Loucy (cell line): Measurements from ENCODE around the gene PLXDC1.
A peak's percentile ranks its signal among the peaks of the same experiment; 100 is the strongest.

Experiments used
- H2AFZ ChIP-seq: fragments of 200-600 bp; sonication (generic); 2 replicates; pipeline ENCODE4 v1.6.0; 2016; ENCODE audit warnings: antibody characterized with exemption, mild to moderate bottlenecking, low read length, moderate library complexity
- H3F3A ChIP-seq: fragments of 200-600 bp; 2 replicates; pipeline ENCODE4 v1.6.0; 2016; ENCODE audit warnings: antibody characterized with exemption, low read depth, mild to moderate bottlenecking
- H3K27me3 ChIP-seq: fragments of 200-600 bp; sonication (generic); 2 replicates; pipeline ENCODE4 v1.6.1; 2014; ENCODE audit warnings: low read length, mild to moderate bottlenecking; ENCODE audit not compliant: insufficient read depth, poor library complexity, severe bottlenecking
- H3K36me3 ChIP-seq: fragments of 200-600 bp; sonication (generic); 2 replicates; pipeline ENCODE4 v1.6.1; 2016; ENCODE audit warnings: low read length; ENCODE audit not compliant: insufficient read depth
- H3K4me1 ChIP-seq: fragments of 200-600 bp; sonication (generic); 2 replicates; pipeline ENCODE4 v1.5.1; 2014; ENCODE audit warnings: low read length, mild to moderate bottlenecking; ENCODE audit not compliant: insufficient read depth, poor library complexity, severe bottlenecking
- H3K4me2 ChIP-seq: fragments of 200-600 bp; sonication (generic); 2 replicates; pipeline ENCODE4 v1.6.0; 2014; ENCODE audit warnings: antibody characterized with exemption, low read length, low read depth, mild to moderate bottlenecking; ENCODE audit not compliant: poor library complexity, severe bottlenecking
- H3K4me3 ChIP-seq: fragments of 200-600 bp; sonication (generic); 2 replicates; pipeline ENCODE4 v1.5.1; 2014; ENCODE audit warnings: low read length, mild to moderate bottlenecking, mixed read lengths; ENCODE audit not compliant: poor library complexity, severe bottlenecking
- H3K79me2 ChIP-seq: fragments of 200-600 bp; sonication (generic); 2 replicates; pipeline ENCODE4 v1.6.1; 2014; ENCODE audit warnings: low read length; ENCODE audit not compliant: insufficient read depth
- H3K9ac ChIP-seq: fragments of 200-600 bp; sonication (generic); 2 replicates; pipeline ENCODE4 v1.6.0; 2014; ENCODE audit warnings: mild to moderate bottlenecking, low read depth, low read length, moderate library complexity; ENCODE audit not compliant: poor library complexity, severe bottlenecking
- H3K9me2 ChIP-seq: fragments of 200-600 bp; sonication (generic); replicated peaks from 2 replicates; pipeline ENCODE4 v1.6.1; 2016; ENCODE audit warnings: low read depth, low read length, mixed read lengths
- H3K9me3 ChIP-seq: fragments of 200-600 bp; sonication (generic); 2 replicates; pipeline ENCODE4 v1.6.1; 2014; ENCODE audit warnings: mild to moderate bottlenecking, antibody characterized with exemption, low read length, low read depth; ENCODE audit not compliant: insufficient read depth
- H4K20me1 ChIP-seq: fragments of 200-600 bp; sonication (generic); 2 replicates; pipeline ENCODE4 v1.6.0; 2014; ENCODE audit warnings: antibody characterized with exemption, low read length, mild to moderate bottlenecking; ENCODE audit not compliant: insufficient read depth, poor library complexity, severe bottlenecking
- EZH2phosphoT487 ChIP-seq: fragments of 200-600 bp; IDR thresholded peaks from 2 replicates; pipeline ENCODE4 v1.6.1; 2018; ENCODE audit warnings: antibody characterized with exemption, mild to moderate bottlenecking, moderate library complexity, borderline replicate concordance
- TF ChIP-seq, protein P1 (sequence below): fragments of 200-600 bp; sonication (generic); conservative IDR thresholded peaks from 2 replicates; pipeline ENCODE4 v1.5.1; 2014; ENCODE audit warnings: mild to moderate bottlenecking, antibody characterized with exemption, low read length

Gene PLXDC1

DNA sequence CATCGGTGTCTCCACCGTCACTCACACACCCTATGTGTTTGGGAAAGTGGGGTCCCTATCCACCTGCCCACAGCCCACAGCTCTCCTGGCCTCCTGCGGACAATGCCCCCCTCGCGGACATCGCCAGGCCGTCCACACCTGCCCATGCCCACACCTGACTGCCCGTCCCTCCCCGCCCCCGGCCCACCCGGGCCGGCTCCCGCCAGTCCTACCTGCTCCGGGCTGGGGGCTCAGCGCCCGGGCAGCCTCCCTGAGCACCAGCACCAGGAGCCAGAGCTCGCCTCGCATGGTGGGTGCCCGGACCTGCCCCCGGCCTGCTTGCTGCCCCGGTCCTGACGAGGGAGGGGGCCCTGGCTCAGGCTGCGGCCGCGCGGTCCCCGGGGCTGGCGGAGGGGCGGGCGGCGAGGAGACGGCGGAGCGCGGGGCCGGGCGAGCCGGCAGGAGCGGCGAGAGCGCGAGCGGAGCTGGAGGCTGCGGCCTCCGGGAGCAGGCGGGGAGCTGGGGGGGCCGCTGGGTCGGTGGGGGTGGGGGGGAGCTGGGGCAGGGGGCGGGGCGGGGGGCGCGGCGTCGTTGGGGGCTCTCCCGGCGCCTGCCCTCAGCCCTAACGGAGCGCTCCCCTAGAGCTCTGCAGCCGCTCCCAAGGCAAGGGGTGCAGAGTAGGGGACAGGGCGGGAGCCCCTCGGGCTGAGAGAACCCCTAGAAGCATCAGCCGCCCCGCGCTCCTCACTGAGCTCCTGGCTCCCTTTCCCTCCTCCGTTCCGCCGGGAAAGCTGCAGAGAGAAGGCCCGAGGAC lies at the start of gene PLXDC1:
TSS of gene PLXDC1 (minus strand) at position 488 of the 793 bp plus-strand sequence. CDS start at position 288, 200 bp downstream.
- peak within 1 kb of the TSS; percentile 95 for H3K4me2 ChIP-seq
- TF ChIP-seq, protein P1, sequence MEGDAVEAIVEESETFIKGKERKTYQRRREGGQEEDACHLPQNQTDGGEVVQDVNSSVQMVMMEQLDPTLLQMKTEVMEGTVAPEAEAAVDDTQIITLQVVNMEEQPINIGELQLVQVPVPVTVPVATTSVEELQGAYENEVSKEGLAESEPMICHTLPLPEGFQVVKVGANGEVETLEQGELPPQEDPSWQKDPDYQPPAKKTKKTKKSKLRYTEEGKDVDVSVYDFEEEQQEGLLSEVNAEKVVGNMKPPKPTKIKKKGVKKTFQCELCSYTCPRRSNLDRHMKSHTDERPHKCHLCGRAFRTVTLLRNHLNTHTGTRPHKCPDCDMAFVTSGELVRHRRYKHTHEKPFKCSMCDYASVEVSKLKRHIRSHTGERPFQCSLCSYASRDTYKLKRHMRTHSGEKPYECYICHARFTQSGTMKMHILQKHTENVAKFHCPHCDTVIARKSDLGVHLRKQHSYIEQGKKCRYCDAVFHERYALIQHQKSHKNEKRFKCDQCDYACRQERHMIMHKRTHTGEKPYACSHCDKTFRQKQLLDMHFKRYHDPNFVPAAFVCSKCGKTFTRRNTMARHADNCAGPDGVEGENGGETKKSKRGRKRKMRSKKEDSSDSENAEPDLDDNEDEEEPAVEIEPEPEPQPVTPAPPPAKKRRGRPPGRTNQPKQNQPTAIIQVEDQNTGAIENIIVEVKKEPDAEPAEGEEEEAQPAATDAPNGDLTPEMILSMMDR = no peak
- TF ChIP-seq EZH2phosphoT487 = no peak
- no peaks in the 10 kb centered on the region for H3K36me3 ChIP-seq
- H3K4me3 ChIP-seq = peak within 1 kb of the TSS; percentile 87
- H3K9ac ChIP-seq = peak within 1 kb of the TSS; percentile 91
- 0 out of 2 replicates have a peak within 1 kb of the TSS, but pooled peaks have one; percentile 39 for H2AFZ ChIP-seq
- H3K79me2 ChIP-seq = no peaks in the 10 kb centered on the region
- no peaks in the 10 kb centered on the region for H3K9me2 ChIP-seq
- H3K9me3 ChIP-seq = no peaks in the 10 kb centered on the region
- H3K27me3 ChIP-seq = no peaks in the 10 kb centered on the region
- H3K4me1 ChIP-seq = peaks cover 18% of the 10 kb centered on the region
- H4K20me1 ChIP-seq = no peaks in the 10 kb centered on the region
- 0 out of 2 replicates have a peak, but pooled peaks cover 3% of the 10 kb centered on the region for H3F3A ChIP-seq

DNA sequence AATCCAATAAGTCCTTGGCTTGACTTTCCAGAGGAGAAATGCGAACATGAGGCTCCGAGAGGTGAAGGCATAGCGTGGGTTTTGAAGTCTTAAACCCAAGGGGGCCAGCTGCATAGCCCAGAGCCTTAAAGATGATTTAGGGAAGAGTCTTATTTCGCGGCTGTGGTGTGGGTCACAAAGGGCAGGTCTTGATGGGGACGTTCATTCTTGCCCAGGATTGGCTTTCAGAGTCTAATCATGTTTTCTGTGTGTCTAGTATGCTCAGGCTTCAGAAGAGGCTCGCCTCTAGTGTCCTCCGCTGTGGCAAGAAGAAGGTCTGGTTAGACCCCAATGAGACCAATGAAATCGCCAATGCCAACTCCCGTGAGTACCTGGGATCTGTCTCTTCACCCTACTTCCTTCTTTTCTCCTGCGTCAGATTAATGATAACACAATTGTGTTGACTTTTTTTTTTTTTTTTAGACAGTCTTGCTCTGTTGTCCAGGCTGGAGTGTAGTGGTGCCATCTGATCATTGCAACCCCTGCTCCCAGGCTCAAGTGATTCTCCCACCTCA lies 49.6 kb upstream of the PLXDC1 start:
- H3K4me2 ChIP-seq = peak overlapping the region; percentile 97
- H3K4me3 ChIP-seq = peak overlapping the region; percentile 93
- TF ChIP-seq EZH2phosphoT487 = no peak
- TF ChIP-seq, protein P1 = no peak
- H3K36me3 ChIP-seq = peaks cover 35% of the 10 kb centered on the region
- H3K4me1 ChIP-seq = peaks cover 40% of the 10 kb centered on the region
- H3K9ac ChIP-seq = peak overlapping the region; percentile 96
- H3K9me2 ChIP-seq = no peaks in the 10 kb centered on the region
- H3K9me3 ChIP-seq = no peaks in the 10 kb centered on the region
- peaks cover 4% of the 10 kb centered on the region for H3K27me3 ChIP-seq
- H4K20me1 ChIP-seq = peaks cover 43% of the 10 kb centered on the region
- peaks cover 50% of the 10 kb centered on the region for H3K79me2 ChIP-seq
- H2AFZ ChIP-seq = no peak overlapping the region
- H3F3A ChIP-seq = peaks cover 11% of the 10 kb centered on the region; the same call in 1 of the 2 replicates

DNA sequence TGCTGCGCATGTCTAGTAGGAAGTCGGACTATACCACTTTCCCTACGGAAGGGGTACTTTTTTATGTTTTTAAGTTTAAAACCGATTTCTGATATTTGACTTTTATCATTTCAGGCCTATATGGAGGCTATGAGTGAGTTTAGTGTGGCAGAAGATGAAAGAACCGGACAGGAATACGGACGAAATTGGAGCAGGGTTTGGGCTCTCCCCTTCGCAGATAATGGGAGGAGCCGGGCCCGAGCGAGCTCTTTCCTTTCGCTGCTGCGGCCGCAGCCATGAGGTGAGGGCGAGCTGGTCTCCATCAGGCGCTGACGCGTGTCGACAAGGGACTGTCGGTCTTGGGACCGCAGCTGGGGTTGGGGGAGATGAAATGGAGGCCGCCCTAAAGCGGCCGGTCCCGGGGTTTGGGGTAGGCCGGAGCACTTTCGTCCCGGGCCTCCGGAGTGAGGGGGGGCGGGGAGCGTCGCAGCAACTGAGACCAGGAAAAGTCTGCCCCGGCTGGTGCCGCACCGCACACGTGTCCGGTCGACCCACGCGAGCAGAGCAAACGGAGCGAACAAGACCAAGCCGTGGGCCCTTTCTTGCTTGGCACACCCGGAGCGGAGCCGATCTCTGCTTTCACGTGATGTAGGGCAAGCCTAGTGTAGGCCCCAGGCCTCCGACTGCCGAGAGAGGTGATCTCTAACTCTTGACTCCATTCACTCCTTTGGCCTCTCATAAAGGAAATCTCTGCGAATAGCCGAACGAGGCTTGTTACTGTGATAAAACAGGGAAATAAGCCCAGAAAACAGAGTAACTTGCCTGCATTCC lies 48.8 kb upstream of the PLXDC1 start, which contains the start of gene RPL19:
TSS of gene RPL19 (plus strand) at position 214 of the 810 bp plus-strand sequence. CDS start at position 276, 62 bp downstream.
- H3K27me3 ChIP-seq = peaks cover 4% of the 10 kb centered on the region
- no peaks in the 10 kb centered on the region for H3K9me3 ChIP-seq
- peaks cover 46% of the 10 kb centered on the region for H3K4me1 ChIP-seq
- H3K9ac ChIP-seq = peak within 1 kb of the TSS; percentile 96
- peaks cover 51% of the 10 kb centered on the region for H4K20me1 ChIP-seq
- H3K4me3 ChIP-seq = peak within 1 kb of the TSS; percentile 93
- no peaks in the 10 kb centered on the region for H3K9me2 ChIP-seq
- peaks cover 35% of the 10 kb centered on the region for H3K36me3 ChIP-seq
- H2AFZ ChIP-seq = peak within 1 kb of the TSS; percentile 90
- peak within 1 kb of the TSS; percentile 97 for H3K4me2 ChIP-seq
- peaks cover 11% of the 10 kb centered on the region; the same call in 1 of the 2 replicates for H3F3A ChIP-seq
- H3K79me2 ChIP-seq = peaks cover 57% of the 10 kb centered on the region
- no peak for TF ChIP-seq EZH2phosphoT487
- TF ChIP-seq, protein P1 = no peak
